ENCODE measurements around the gene FBXL17. TPM values are rescaled to one million over a fixed set of nuclear protein-coding genes. Genes with fewer than 3 reads are reported as not detected.

The FBXL17 gene
- total RNA-seq, 1 donor from 2014 or later: 17.5 TPM

GRCh38 chr5:107830750-107831149 lies 551.1 kb downstream of the FBXL17 start:
- no peaks in the 10 kb centered on the region for H3K27me3 ChIP-seq
- intact Hi-C loops (cut with DNase I): no loop called here
- DNase-seq (no peak), ATAC-seq (no peak)
- no peaks in the 10 kb centered on the region for H3K4me1 ChIP-seq
- H3K9me3 ChIP-seq: no peaks in the 10 kb centered on the region
- H3K4me3 ChIP-seq: no peak overlapping the region
- no peaks in the 10 kb centered on the region for H3K36me3 ChIP-seq
- TF ChIP-seq, protein P1, sequence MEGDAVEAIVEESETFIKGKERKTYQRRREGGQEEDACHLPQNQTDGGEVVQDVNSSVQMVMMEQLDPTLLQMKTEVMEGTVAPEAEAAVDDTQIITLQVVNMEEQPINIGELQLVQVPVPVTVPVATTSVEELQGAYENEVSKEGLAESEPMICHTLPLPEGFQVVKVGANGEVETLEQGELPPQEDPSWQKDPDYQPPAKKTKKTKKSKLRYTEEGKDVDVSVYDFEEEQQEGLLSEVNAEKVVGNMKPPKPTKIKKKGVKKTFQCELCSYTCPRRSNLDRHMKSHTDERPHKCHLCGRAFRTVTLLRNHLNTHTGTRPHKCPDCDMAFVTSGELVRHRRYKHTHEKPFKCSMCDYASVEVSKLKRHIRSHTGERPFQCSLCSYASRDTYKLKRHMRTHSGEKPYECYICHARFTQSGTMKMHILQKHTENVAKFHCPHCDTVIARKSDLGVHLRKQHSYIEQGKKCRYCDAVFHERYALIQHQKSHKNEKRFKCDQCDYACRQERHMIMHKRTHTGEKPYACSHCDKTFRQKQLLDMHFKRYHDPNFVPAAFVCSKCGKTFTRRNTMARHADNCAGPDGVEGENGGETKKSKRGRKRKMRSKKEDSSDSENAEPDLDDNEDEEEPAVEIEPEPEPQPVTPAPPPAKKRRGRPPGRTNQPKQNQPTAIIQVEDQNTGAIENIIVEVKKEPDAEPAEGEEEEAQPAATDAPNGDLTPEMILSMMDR (IDR thresholded peaks at IDR 0.05): no peak
- H3K27ac ChIP-seq: no peak overlapping the region

GRCh38 chr5:107826311-107827000 lies 555.4 kb downstream of the FBXL17 start:
- TF ChIP-seq, protein P1 (IDR thresholded peaks at IDR 0.05): no peak
- Histone ChIP-seq H3K4me1 (no peaks in the 10 kb centered on the region), H3K4me3 (no peak overlapping the region), H3K9me3 (no peaks in the 10 kb centered on the region), H3K36me3 (no peaks in the 10 kb centered on the region), H3K27me3 (no peaks in the 10 kb centered on the region), H3K27ac (no peak overlapping the region)
- no peak for ATAC-seq
- intact Hi-C loops (cut with DNase I): no loop called here
- DNase-seq: no peak

- ATAC-seq (no peak), DNase-seq (no peak)
- no peak overlapping the region for H3K4me3 ChIP-seq
- intact Hi-C loops (cut with DNase I): no loop called here
- H3K36me3 ChIP-seq: no peaks in the 10 kb centered on the region
- no peaks in the 10 kb centered on the region for H3K9me3 ChIP-seq
- no peaks in the 10 kb centered on the region for H3K27me3 ChIP-seq
- no peak overlapping the region for H3K27ac ChIP-seq
- H3K4me1 ChIP-seq: no peaks in the 10 kb centered on the region
- TF ChIP-seq, protein P1 (IDR thresholded peaks at IDR 0.05): no peak
Observed at GRCh38 chr5:107824821-107825220, 557.1 kb downstream of the FBXL17 start.

- DNase-seq (no peak), ATAC-seq (no peak)
- Histone ChIP-seq H3K4me1 (no peaks in the 10 kb centered on the region), H3K27ac (no peak overlapping the region), H3K4me3 (no peak overlapping the region), H3K9me3 (no peaks in the 10 kb centered on the region), H3K27me3 (no peaks in the 10 kb centered on the region), H3K36me3 (no peaks in the 10 kb centered on the region)
- TF ChIP-seq, protein P1 (IDR thresholded peaks at IDR 0.05): no peak
- intact Hi-C loops (cut with DNase I): no loop called here
Observed at GRCh38 chr5:107821288-107821687, 560.6 kb downstream of the FBXL17 start.

DNA sequence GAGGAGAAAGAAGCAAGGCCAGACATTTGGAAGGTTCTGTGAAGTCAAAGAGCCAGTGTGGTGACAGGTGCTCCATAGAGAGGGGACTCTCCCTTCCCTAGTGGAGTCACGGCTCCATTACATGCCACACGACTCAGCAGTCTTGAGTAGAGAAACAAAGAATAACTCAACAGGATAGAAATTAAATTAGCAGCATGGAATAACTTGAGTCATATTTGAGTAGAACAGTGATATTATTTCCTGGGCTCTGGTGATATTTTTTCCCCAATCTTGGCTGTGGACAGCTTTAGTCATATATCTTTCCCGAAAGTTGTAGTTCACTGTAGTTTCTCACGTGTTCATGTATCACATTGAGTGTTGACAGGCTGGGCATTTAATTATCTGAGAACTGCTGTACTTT lies 561.5 kb downstream of the FBXL17 start:
- Histone ChIP-seq H3K27me3 (no peaks in the 10 kb centered on the region), H3K36me3 (no peaks in the 10 kb centered on the region), H3K27ac (no peak overlapping the region), H3K9me3 (no peaks in the 10 kb centered on the region), H3K4me1 (no peaks in the 10 kb centered on the region), H3K4me3 (no peak overlapping the region)
- TF ChIP-seq, protein P1 (IDR thresholded peaks at IDR 0.05): no peak
- intact Hi-C loops (cut with DNase I): no loop called here
- ATAC-seq (no peak), DNase-seq (no peak)

DNA sequence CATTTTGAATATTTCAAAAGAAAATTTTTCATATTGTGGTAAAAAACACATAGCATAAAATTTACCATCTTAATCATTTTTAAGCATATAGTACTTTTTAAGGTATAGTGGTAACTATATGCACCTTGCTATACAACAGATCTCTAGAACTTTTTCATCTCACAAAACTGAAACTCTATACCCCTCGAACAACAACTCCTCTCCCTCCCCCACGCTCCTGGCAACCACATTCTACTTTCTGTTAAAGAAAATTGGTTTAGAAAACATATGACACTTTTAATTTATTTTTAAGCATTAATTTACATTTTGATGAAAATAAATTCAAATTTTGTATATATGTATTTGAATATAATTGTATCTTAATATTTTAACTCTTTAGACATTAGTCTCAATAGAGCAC lies 563.9 kb downstream of the FBXL17 start:
- Histone ChIP-seq H3K27ac (no peak overlapping the region), H3K27me3 (no peaks in the 10 kb centered on the region), H3K36me3 (no peaks in the 10 kb centered on the region), H3K9me3 (no peaks in the 10 kb centered on the region), H3K4me3 (no peak overlapping the region), H3K4me1 (no peaks in the 10 kb centered on the region)
- intact Hi-C loops (cut with DNase I): no loop called here
- ATAC-seq (no peak), DNase-seq (no peak)
- TF ChIP-seq, protein P1 (IDR thresholded peaks at IDR 0.05): no peak

Measured in upper lobe of right lung (tissue), 1 donor.